Stimulated activated naive CD8-positive, alpha-beta T cell treated with anti-CD3 and anti-CD28 coated beads, Interleukin-15, amount 100 ng/mL, for 72 hours (primary cell): ENCODE measurements around the gene GPR108.
"Not testable (repeated sequence)": the region's sequence is repeated elsewhere in the genome, so short reads cannot be mapped to it uniquely, and the experiment has no call there.

Source experiments
- ATAC-seq: fragments of 150-1000 bp; cut with Tn5 transposase; 2 replicates; pipeline ENCODE4 v1.10.0; 2021; ENCODE audit warnings: mild to moderate bottlenecking, moderate library complexity
- DNase-seq, 2 donors: peaks; one replicate each; pipeline ENCODE4 v3.0.0; 2021 to 2022
- H3K27ac Mint-ChIP-seq, 2 donors: one replicate each; pipeline ENCODE4 v1.8.0; 2022; ENCODE audit warnings: mild to moderate bottlenecking in 2 of 2, mixed read lengths in 2 of 2, moderate library complexity in 2 of 2
- H3K27me3 Mint-ChIP-seq: one replicate; pipeline ENCODE4 v1.8.0; 2022; ENCODE audit warnings: mixed read lengths
- H3K4me1 Mint-ChIP-seq: one replicate; pipeline ENCODE4 v1.8.0; 2022; ENCODE audit warnings: mild to moderate bottlenecking, mixed read lengths
- H3K4me3 Mint-ChIP-seq, 2 donors: one replicate each; pipeline ENCODE4 v1.8.0; 2022; ENCODE audit warnings: mild to moderate bottlenecking in 2 of 2, mixed read lengths in 2 of 2, moderate library complexity in 1 of 2
- H3K9me3 Mint-ChIP-seq, 2 donors: one replicate each; pipeline ENCODE4 v1.8.0; 2022; ENCODE audit warnings: mixed read lengths in 2 of 2

GPR108 gene

GRCh38 chr19:6767357-6768235, 30.2 kb upstream of the GPR108 start, which contains the start of gene SH2D3A:
Gene SH2D3A, minus strand, starts transcription at chr19:6767435. Its CDS starts 3,687 bp downstream, at chr19:6763748.
- Mint-ChIP-seq H3K27ac (peak within 1 kb of the TSS; percentile 73 to 94), H3K4me3 (peak within 1 kb of the TSS; percentile 81 to 95), H3K4me1 (peaks cover 41% of the 10 kb centered on the region), H3K27me3 (no peaks in the 10 kb centered on the region), H3K9me3 (no peaks in the 10 kb centered on the region)
- DNase-seq (peak; percentile 97), ATAC-seq (peak; percentile 80)

GRCh38 chr19:6767081-6767356, 29.6 kb upstream of the GPR108 start:
- DNase-seq (no peak), ATAC-seq (peak; percentile 54)
- Mint-ChIP-seq H3K4me3 (peak overlapping the region; percentile 81 to 95), H3K9me3 (no peaks in the 10 kb centered on the region), H3K27me3 (no peaks in the 10 kb centered on the region), H3K27ac (peak overlapping the region; percentile 73 to 84), H3K4me1 (peaks cover 36% of the 10 kb centered on the region)

- Mint-ChIP-seq H3K4me3 (peak overlapping the region; percentile 81 to 95), H3K4me1 (peaks cover 31% of the 10 kb centered on the region), H3K27ac (peak overlapping the region; percentile 73 to 84), H3K27me3 (no peaks in the 10 kb centered on the region), H3K9me3 (no peaks in the 10 kb centered on the region)
- ATAC-seq = no peak
- no peak for DNase-seq
These were observed 29.1 kb upstream of the GPR108 start for GRCh38 chr19:6766357-6767080.

GRCh38 chr19:6765738-6766356, 28.5 kb upstream of the GPR108 start:
- H3K27me3 Mint-ChIP-seq = no peaks in the 10 kb centered on the region
- ATAC-seq (no peak), DNase-seq (no peak)
- H3K27ac Mint-ChIP-seq = peak overlapping the region; percentile 7 to 84
- peak overlapping the region; percentile 81 to 95 for H3K4me3 Mint-ChIP-seq
- H3K4me1 Mint-ChIP-seq = peaks cover 28% of the 10 kb centered on the region
- no peaks in the 10 kb centered on the region for H3K9me3 Mint-ChIP-seq

- not testable (repeated sequence) for H3K9me3 Mint-ChIP-seq, H3K4me3 Mint-ChIP-seq, H3K27me3 Mint-ChIP-seq, DNase-seq, ATAC-seq
- H3K4me1 Mint-ChIP-seq = peaks cover 28% of the 10 kb centered on the region
- peak overlapping the region; percentile 12 to 52 for H3K27ac Mint-ChIP-seq
These were observed 24.9 kb upstream of the GPR108 start for GRCh38 chr19:6762253-6762797.

GRCh38 chr19:6761053-6761676, 23.8 kb upstream of the GPR108 start:
- ATAC-seq (peak; percentile 71), DNase-seq (peak in 1 of 2 donors; percentile 35)
- Mint-ChIP-seq H3K4me1 (peaks cover 22% of the 10 kb centered on the region), H3K4me3 (no peak overlapping the region), H3K27ac (no peak overlapping the region), H3K27me3 (no peaks in the 10 kb centered on the region), H3K9me3 (no peaks in the 10 kb centered on the region)

GRCh38 chr19:6760606-6761005, 23.2 kb upstream of the GPR108 start:
- Mint-ChIP-seq H3K9me3 (no peaks in the 10 kb centered on the region), H3K27me3 (no peaks in the 10 kb centered on the region), H3K4me3 (no peak overlapping the region), H3K27ac (no peak overlapping the region), H3K4me1 (peaks cover 16% of the 10 kb centered on the region)
- DNase-seq (no peak), ATAC-seq (no peak)

- no peaks in the 10 kb centered on the region for H3K27me3 Mint-ChIP-seq
- no peak overlapping the region for H3K4me3 Mint-ChIP-seq
- H3K4me1 Mint-ChIP-seq = peaks cover 31% of the 10 kb centered on the region
- no peak for ATAC-seq
- no peak for DNase-seq
- peak overlapping the region; percentile 22 to 45 for H3K27ac Mint-ChIP-seq
- no peaks in the 10 kb centered on the region for H3K9me3 Mint-ChIP-seq
These were observed 17.5 kb upstream of the GPR108 start for GRCh38 chr19:6754653-6755463.

- no peaks in the 10 kb centered on the region for H3K27me3 Mint-ChIP-seq
- ATAC-seq = no peak
- no peak overlapping the region for H3K4me3 Mint-ChIP-seq
- H3K4me1 Mint-ChIP-seq = peaks cover 31% of the 10 kb centered on the region
- H3K27ac Mint-ChIP-seq = no peak overlapping the region
- no peaks in the 10 kb centered on the region for H3K9me3 Mint-ChIP-seq
- DNase-seq = no peak
These were observed 16.8 kb upstream of the GPR108 start for GRCh38 chr19:6754136-6754535.

- H3K4me3 Mint-ChIP-seq = peak overlapping the region; percentile 80 to 89
- DNase-seq (peak; percentile 83 to 85), ATAC-seq (peak; percentile 92)
- no peaks in the 10 kb centered on the region for H3K9me3 Mint-ChIP-seq
- peaks cover 28% of the 10 kb centered on the region for H3K4me1 Mint-ChIP-seq
- H3K27me3 Mint-ChIP-seq = no peaks in the 10 kb centered on the region
- peak overlapping the region; percentile 52 to 93 for H3K27ac Mint-ChIP-seq
These were observed 16.0 kb upstream of the GPR108 start for GRCh38 chr19:6753178-6754031.

- Mint-ChIP-seq H3K4me1 (peaks cover 19% of the 10 kb centered on the region), H3K9me3 (no peaks in the 10 kb centered on the region), H3K27ac (no peak overlapping the region), H3K4me3 (peak overlapping the region in 1 of 2 donors; percentile 89), H3K27me3 (no peaks in the 10 kb centered on the region)
- DNase-seq (no peak), ATAC-seq (no peak)
These were observed 15.1 kb upstream of the GPR108 start for GRCh38 chr19:6752256-6753177.

- Mint-ChIP-seq H3K27me3 (no peaks in the 10 kb centered on the region), H3K9me3 (no peaks in the 10 kb centered on the region), H3K4me3 (no peak overlapping the region), H3K4me1 (peaks cover 16% of the 10 kb centered on the region), H3K27ac (no peak overlapping the region)
- ATAC-seq = no peak
- no peak for DNase-seq
These were observed 13.8 kb upstream of the GPR108 start for GRCh38 chr19:6751189-6751588.

- no peak overlapping the region for H3K27ac Mint-ChIP-seq
These were observed 12.7 kb upstream of the GPR108 start for GRCh38 chr19:6750062-6750461.

More at GRCh38 chr19:6750062-6750461, 12.7 kb upstream of the GPR108 start:
- Mint-ChIP-seq H3K4me1 (peaks cover 16% of the 10 kb centered on the region), H3K9me3 (no peaks in the 10 kb centered on the region), H3K4me3 (no peak overlapping the region), H3K27me3 (no peaks in the 10 kb centered on the region)
- DNase-seq (no peak), ATAC-seq (no peak)
